ENCODE measurements around the gene GGT1. TPM values are rescaled to one million over a fixed set of nuclear protein-coding genes. Genes with fewer than 3 reads are reported as not detected.
"Not testable (repeated sequence)": the region's sequence is repeated elsewhere in the genome, so short reads cannot be mapped to it uniquely, and the experiment has no call there.

Gene GGT1
- total RNA-seq, 1 donor from 2014 or later, result 47.0 TPM

GRCh38 chr22:24595863-24596262, 7.1 kb upstream of the GGT1 start:
- H3K27me3 Mint-ChIP-seq (ENCODE audit: low read depth), result peaks cover 1% of the 10 kb centered on the region
- intact Hi-C loops (cut with micrococcal nuclease), result no loop called here
- peaks cover 6% of the 10 kb centered on the region for H3K4me1 Mint-ChIP-seq (ENCODE audit: low read depth)
- no peak for DNase-seq (ENCODE audit: low spot score)
- H3K4me3 Mint-ChIP-seq (ENCODE audit: low read depth), result no peak overlapping the region
- no peak overlapping the region for H3K27ac Mint-ChIP-seq
- H3K9me3 Mint-ChIP-seq, result no peaks in the 10 kb centered on the region
- H3K36me3 Mint-ChIP-seq (ENCODE audit: low read depth), result no peaks in the 10 kb centered on the region

- H3K4me3 Mint-ChIP-seq (ENCODE audit: low read depth); H3K9me3 Mint-ChIP-seq; H3K27me3 Mint-ChIP-seq (ENCODE audit: low read depth); H3K27ac Mint-ChIP-seq; intact Hi-C loops (cut with micrococcal nuclease); DNase-seq (ENCODE audit: low spot score); H3K36me3 Mint-ChIP-seq (ENCODE audit: low read depth): not testable (repeated sequence)
- peaks cover 15% of the 10 kb centered on the region for H3K4me1 Mint-ChIP-seq (ENCODE audit: low read depth)
Observed at GRCh38 chr22:24597076-24597475, 5.9 kb upstream of the GGT1 start.

GRCh38 chr22:24599514-24599913, 3.5 kb upstream of the GGT1 start:
- no peaks in the 10 kb centered on the region for H3K36me3 Mint-ChIP-seq (ENCODE audit: low read depth)
- no peaks in the 10 kb centered on the region for H3K27me3 Mint-ChIP-seq (ENCODE audit: low read depth)
- peaks cover 28% of the 10 kb centered on the region for H3K4me1 Mint-ChIP-seq (ENCODE audit: low read depth)
- no peak overlapping the region for H3K27ac Mint-ChIP-seq
- H3K9me3 Mint-ChIP-seq, result no peaks in the 10 kb centered on the region
- no peak overlapping the region for H3K4me3 Mint-ChIP-seq (ENCODE audit: low read depth)
- intact Hi-C loops (cut with micrococcal nuclease), result no loop called here
- no peak for DNase-seq (ENCODE audit: low spot score)

- DNase-seq (ENCODE audit: low spot score); H3K4me3 Mint-ChIP-seq (ENCODE audit: low read depth); H3K9me3 Mint-ChIP-seq; H3K36me3 Mint-ChIP-seq (ENCODE audit: low read depth); H3K27me3 Mint-ChIP-seq (ENCODE audit: low read depth): not testable (repeated sequence)
- H3K27ac Mint-ChIP-seq, result peak overlapping the region; percentile 38
- intact Hi-C loops (cut with micrococcal nuclease), result loop anchor here (5.0 kb wide), 1 partner anchor 43 kb away; the partner anchor contains the start of genes GUCD1 and SNRPD3
- peaks cover 28% of the 10 kb centered on the region for H3K4me1 Mint-ChIP-seq (ENCODE audit: low read depth)
Observed at GRCh38 chr22:24599958-24600715, 2.9 kb upstream of the GGT1 start.

DNA sequence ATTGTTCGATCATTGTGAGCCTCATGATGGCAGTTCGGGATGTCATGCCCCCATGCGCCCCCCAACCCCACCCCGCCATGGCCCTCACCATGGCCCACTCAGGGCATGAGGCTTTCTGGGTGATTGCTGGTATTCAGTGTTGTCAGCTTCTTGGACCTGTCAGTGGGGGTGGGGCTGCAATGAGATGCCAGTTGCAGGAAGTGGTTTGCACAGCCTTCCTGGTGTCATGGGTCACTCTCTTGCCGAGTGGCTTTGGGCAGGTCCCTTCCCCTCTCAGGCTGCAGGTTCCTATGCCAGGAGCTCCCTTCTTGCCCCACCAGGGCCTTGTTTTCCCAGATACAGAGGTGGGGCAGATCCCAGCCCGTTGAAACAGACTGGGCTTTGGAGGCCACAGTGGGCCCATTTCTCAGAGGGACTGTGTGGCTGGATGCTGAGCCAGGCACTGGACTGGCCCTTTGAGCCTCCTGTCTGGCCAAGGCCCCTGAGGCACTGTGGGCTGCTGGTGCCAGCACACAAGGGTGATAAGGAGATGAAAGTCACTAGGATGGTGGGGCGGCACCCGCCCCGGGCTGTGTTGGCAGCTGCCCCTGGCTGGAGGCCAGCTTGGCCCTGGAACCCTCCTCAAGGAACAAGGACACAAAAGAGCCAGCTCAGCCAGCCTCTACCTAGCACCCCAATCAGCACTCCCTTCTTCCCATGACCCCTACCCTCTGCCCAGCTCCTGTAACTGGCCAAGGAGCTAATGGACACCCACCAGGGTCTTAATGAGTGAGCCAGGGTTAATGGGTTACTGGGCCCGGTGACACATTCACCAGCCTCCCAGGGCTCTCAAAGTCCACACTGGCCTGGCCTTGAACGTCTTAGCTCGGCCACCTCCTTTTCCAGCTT, 1.5 kb upstream of the GGT1 start:
- DNase-seq (ENCODE audit: low spot score), result no peak
- Mint-ChIP-seq H3K9me3 (no peaks in the 10 kb centered on the region), H3K4me3 (ENCODE audit: low read depth) (no peak overlapping the region), H3K4me1 (ENCODE audit: low read depth) (peaks cover 31% of the 10 kb centered on the region), H3K27ac (peak overlapping the region; percentile 70), H3K36me3 (ENCODE audit: low read depth) (no peaks in the 10 kb centered on the region), H3K27me3 (ENCODE audit: low read depth) (no peaks in the 10 kb centered on the region)
- intact Hi-C loops (cut with micrococcal nuclease), result loop anchor here (5.0 kb wide), 1 partner anchor 44 kb away; the partner anchor contains the start of genes GUCD1 and SNRPD3

DNA sequence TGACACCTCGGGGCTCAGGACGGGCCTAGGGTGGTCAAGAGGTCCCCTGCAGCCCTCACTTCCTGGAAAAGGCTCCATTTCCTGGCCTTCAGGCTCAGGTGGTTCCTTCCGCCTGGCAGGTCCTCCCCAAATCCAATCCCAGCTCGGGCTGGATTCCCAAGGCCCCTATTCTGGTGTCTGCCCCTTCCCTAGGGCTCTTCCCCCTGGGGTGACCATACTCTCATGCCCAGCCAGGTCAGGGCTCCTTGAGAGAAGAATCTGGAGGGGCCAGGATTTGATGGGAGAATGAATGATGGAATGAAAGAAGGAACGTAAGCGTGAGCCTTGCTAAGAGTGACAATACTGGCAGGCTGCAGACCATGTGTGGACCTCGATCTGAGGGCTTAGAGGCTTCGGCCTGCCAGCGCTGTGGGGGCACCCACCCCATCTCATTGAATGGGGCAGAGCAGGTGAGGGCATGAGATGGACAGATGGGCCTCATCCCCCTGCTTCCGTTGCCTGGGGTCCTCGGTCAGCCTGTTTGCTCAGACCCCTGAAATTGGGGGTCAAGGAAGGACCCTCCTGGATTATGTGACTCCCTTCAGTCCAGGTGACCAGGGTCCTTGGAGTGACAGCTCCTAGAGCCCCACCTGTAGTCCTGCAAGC, 766 bp upstream of the GGT1 start:
- intact Hi-C loops (cut with micrococcal nuclease), result loop anchor here (5.0 kb wide), 1 partner anchor 45 kb away; the partner anchor contains the start of genes GUCD1 and SNRPD3
- H3K4me3 Mint-ChIP-seq (ENCODE audit: low read depth); H3K9me3 Mint-ChIP-seq; H3K27me3 Mint-ChIP-seq (ENCODE audit: low read depth); DNase-seq (ENCODE audit: low spot score); H3K27ac Mint-ChIP-seq; H3K36me3 Mint-ChIP-seq (ENCODE audit: low read depth): not testable (repeated sequence)
- peaks cover 32% of the 10 kb centered on the region for H3K4me1 Mint-ChIP-seq (ENCODE audit: low read depth)

DNA sequence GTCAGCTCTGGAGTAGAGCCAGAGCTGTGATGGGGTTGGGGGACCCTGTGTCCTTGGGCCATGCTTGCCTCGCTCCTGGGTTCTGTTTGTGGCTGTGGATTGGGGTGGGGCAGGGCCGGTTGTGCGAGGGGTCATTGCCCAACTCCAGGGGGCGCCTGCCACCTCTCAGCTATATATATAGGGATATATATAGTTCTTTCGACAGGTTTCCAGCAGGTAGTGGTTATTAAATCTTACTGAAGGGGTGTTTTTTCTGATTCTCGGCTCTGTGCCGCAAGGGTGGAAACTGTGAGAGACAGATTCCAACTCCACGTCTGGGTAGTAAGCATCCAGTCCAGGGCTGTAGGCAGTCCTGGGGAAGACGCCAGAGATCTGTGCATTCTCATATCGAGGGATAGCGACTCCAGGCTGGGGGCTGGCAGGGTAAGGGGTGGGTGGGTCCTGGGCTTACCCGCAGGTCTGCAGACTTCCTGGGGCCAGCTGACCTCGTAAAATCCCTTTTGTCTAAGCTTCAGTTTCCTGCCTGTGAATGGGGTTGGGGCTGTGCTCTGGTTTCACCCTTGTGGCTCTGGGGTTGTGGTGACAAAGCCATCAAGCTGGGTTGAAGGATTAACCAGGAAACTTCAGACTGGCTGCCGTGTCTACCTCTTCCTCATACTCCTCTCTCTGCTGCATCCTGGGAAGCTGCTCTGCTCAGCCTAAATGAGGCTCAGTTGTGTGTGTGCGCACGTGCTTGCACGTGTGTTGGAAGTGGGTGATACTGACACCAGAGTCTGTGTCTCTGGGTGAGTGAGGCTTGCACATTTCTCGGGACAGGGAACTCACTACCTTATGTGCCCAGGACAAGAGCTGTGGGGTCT, 1.0 kb downstream of the GGT1 start:
- H3K9me3 Mint-ChIP-seq; H3K27me3 Mint-ChIP-seq (ENCODE audit: low read depth); H3K36me3 Mint-ChIP-seq (ENCODE audit: low read depth); DNase-seq (ENCODE audit: low spot score): not testable (repeated sequence)
- Mint-ChIP-seq H3K4me1 (ENCODE audit: low read depth) (peaks cover 35% of the 10 kb centered on the region), H3K4me3 (ENCODE audit: low read depth) (peak overlapping the region; percentile 59), H3K27ac (peak overlapping the region; percentile 80)
- intact Hi-C loops (cut with micrococcal nuclease), result loop anchor here (5.0 kb wide), 1 partner anchor 47 kb away; the partner anchor contains the start of genes GUCD1 and SNRPD3

DNA sequence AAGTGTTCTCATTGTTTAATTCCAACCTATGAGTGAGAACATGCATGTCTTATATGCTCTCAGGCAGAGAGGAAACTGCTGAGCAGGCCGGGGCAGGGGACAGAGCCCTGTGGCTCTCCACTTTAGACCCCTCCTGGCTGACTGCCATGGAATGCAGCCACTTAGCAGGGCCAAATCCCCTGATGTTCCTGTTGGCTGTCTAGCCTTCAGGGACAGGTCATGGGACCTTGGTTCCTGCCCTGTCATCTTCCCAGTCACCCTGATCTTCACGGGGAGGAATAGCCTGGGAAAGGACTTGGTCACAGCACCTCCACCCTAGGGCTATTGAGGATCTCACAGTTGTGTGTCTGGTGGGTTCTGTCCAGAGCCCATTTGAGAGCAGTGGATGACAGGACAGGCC, 3.3 kb downstream of the GGT1 start:
- H3K27ac Mint-ChIP-seq, result peak overlapping the region; percentile 42
- H3K27me3 Mint-ChIP-seq (ENCODE audit: low read depth); H3K36me3 Mint-ChIP-seq (ENCODE audit: low read depth); DNase-seq (ENCODE audit: low spot score); H3K9me3 Mint-ChIP-seq; intact Hi-C loops (cut with micrococcal nuclease): not testable (repeated sequence)
- peaks cover 31% of the 10 kb centered on the region for H3K4me1 Mint-ChIP-seq (ENCODE audit: low read depth)
- peak overlapping the region; percentile 8 for H3K4me3 Mint-ChIP-seq (ENCODE audit: low read depth)

- H3K9me3 Mint-ChIP-seq; H3K27me3 Mint-ChIP-seq (ENCODE audit: low read depth); intact Hi-C loops (cut with micrococcal nuclease); H3K36me3 Mint-ChIP-seq (ENCODE audit: low read depth): not testable (repeated sequence)
- peak; percentile 45 for DNase-seq (ENCODE audit: low spot score)
- Mint-ChIP-seq H3K4me1 (ENCODE audit: low read depth) (peaks cover 23% of the 10 kb centered on the region), H3K4me3 (ENCODE audit: low read depth) (peak overlapping the region; percentile 88), H3K27ac (peak overlapping the region; percentile 98)
Observed at GRCh38 chr22:24607429-24607983, 4.5 kb downstream of the GGT1 start.

GRCh38 chr22:24608327-24608726, 5.3 kb downstream of the GGT1 start:
- Mint-ChIP-seq H3K4me3 (ENCODE audit: low read depth) (peak overlapping the region; percentile 88), H3K4me1 (ENCODE audit: low read depth) (peaks cover 20% of the 10 kb centered on the region), H3K27ac (peak overlapping the region; percentile 47)
- H3K9me3 Mint-ChIP-seq; H3K27me3 Mint-ChIP-seq (ENCODE audit: low read depth); intact Hi-C loops (cut with micrococcal nuclease); DNase-seq (ENCODE audit: low spot score); H3K36me3 Mint-ChIP-seq (ENCODE audit: low read depth): not testable (repeated sequence)

DNA sequence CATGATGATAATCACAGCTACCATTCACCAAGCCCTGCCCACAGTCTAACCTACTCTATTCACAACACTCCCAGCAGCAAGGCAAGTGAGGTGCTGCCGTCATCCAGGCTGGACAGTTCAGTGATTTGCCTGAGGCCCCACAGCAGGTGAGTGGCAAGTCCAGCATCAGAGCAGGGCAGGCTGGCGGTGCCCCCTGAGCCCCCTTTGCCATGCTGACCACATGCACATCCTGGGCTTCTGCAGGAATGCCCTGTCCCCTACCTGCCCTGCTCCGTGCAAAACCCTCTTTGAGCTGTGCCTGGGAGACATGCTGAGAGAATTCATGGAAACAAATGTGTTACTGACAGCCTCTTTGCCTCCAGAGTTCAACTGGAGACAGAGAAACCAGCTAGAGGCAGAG, 6.9 kb downstream of the GGT1 start:
- H3K4me1 Mint-ChIP-seq (ENCODE audit: low read depth); H3K4me3 Mint-ChIP-seq (ENCODE audit: low read depth); intact Hi-C loops (cut with micrococcal nuclease); H3K9me3 Mint-ChIP-seq; H3K36me3 Mint-ChIP-seq (ENCODE audit: low read depth); H3K27ac Mint-ChIP-seq; H3K27me3 Mint-ChIP-seq (ENCODE audit: low read depth); DNase-seq (ENCODE audit: low spot score): not testable (repeated sequence)

- H3K27me3 Mint-ChIP-seq (ENCODE audit: low read depth); H3K4me3 Mint-ChIP-seq (ENCODE audit: low read depth); H3K27ac Mint-ChIP-seq; intact Hi-C loops (cut with micrococcal nuclease); DNase-seq (ENCODE audit: low spot score); H3K9me3 Mint-ChIP-seq; H3K4me1 Mint-ChIP-seq (ENCODE audit: low read depth): not testable (repeated sequence)
- H3K36me3 Mint-ChIP-seq (ENCODE audit: low read depth), result peaks cover 10% of the 10 kb centered on the region
Observed at GRCh38 chr22:24614794-24615193, 11.8 kb downstream of the GGT1 start.
